ENCODE data around the gene SF3B3. TPM values are rescaled to one million over a fixed set of nuclear protein-coding genes. Genes with fewer than 3 reads are reported as not detected.
A peak's percentile ranks its signal among the peaks of the same experiment; 100 is the strongest.
"Not testable (repeated sequence)": the region's sequence is repeated elsewhere in the genome, so short reads cannot be mapped to it uniquely, and the experiment has no call there.

SF3B3 gene
- polyA plus RNA-seq, 10 donors, result 174 to 266 (median 220) TPM

DNA sequence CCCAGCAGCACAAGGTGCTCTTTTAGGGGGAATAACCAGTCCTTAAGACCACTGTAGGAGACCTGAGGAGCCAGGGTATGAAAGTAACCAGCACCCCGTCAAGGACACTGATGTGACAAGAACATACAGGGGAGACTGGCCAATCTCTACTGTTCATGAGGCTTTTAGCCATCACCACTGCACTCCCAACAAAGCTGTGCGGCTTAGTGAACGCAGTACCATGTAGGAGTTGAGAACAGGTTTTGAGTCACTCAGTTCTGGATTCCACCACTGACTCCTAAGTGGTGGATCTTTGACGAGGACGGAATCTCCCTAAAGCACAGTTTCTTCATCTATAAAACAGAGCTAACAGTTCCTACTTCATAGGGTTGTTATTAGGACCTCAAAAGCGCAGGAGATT lies 27.1 kb upstream of the SF3B3 start:
- no peak for DNase-seq

DNA sequence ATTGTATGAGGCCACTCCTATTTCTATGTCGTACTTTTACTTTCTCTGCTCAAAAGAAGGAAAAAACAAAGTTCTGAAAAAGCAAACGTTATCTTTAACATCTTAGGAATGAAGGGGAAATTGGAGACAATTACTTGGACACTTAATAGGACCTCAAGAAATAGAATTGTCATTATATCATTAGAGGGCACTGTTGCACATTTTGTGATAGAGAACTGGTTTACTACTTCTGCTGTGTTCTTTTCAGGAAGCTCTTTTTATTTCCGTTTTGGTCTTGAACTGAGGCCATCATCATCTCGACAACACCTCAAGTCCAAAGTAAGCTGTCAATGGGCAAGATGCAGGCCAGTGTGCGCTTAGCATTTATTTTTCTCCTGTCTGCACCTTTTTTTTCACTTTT lies 14.9 kb upstream of the SF3B3 start:
- DNase-seq, result no peak

DNA sequence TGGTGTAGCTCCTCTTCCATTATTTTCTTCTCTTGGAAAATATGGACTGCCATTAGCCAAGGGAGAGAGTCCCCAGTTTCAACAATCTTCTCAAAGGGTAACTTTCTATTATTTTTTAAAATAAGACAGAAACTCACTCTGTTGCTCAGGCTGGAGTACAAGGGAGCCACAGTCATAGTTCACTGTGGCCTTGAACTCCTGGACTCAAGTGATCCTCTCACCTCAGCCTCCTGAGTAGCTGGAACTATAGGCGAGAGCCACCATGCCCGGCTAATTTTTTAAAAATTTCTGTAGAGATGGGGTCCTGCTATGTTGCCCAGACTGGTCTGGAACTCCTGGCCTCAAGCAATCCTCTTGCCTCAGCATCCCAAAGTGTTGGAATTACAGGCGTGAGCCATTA lies 13.4 kb upstream of the SF3B3 start:
- no peak for DNase-seq

DNA sequence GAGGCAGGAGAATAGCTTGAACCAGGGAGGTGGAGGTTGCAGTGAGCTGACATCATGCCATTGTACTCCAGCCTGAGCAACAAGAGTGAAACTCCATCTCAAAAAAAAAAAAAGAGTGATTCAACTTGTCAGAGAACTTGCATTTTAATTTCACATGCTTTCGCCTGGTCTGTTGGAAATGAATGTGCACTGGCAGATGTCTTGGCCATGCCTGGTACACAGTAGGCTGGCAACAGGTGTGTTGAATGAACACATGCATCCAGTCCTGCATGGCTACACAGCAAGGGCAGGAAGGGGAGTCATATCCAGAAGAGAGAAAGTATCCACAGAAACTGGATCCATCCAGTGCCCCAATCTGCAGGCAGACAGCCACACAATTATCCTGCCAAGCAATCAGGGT lies 11.8 kb upstream of the SF3B3 start:
- no peak for DNase-seq

DNA sequence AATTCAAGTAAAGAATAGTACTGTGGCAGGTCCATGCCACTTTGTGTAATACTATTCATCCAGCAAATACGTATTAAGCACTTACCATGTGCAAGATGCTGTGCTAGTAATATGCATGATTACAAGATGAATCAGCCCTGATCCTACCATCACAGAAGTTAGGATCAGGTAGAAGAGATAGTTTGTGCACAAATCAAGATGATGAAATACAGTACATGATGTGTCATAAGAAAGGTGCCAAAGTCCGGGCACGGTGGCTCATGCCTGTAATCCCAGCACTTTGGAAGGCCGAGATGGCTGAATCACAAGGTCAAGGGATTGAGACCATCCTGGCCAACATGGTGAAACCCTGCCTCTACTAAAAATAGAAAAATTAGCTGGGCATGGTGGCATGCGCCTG lies 11.2 kb upstream of the SF3B3 start:
- DNase-seq, result no peak

DNA sequence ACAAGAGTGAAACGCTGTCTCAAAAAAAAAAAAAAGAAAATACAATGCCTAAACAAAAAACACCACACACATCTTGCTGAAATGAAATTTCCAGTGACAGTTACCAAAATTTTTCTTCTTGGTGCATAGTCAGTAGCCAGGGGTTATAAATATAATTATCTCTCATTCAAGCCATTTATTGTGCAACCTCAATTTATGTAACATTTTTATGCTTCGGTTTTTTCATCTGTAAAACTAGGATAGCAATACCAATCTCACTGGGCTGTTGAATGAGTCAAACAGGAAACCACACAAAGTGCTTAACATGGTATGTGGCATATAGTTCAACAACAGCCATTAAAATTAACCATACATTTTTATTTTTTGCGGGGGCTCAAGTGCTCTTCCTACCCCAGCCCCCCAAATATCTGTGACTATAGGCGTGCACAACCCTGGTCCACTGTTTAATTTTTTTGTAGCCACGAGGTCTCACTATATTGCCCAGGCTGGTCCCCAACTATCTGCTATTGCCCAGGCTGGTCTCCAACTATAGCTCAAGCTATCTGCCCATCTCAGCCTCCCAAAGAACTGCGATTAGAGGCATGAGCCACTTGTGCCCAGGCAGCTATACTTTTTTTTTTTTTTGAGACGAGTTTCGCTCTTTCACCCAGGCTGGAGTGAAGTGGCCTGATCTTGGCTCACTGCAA lies 2.9 kb upstream of the SF3B3 start:
- DNase-seq, result peak in 1 of 3 donors; percentile 33

DNA sequence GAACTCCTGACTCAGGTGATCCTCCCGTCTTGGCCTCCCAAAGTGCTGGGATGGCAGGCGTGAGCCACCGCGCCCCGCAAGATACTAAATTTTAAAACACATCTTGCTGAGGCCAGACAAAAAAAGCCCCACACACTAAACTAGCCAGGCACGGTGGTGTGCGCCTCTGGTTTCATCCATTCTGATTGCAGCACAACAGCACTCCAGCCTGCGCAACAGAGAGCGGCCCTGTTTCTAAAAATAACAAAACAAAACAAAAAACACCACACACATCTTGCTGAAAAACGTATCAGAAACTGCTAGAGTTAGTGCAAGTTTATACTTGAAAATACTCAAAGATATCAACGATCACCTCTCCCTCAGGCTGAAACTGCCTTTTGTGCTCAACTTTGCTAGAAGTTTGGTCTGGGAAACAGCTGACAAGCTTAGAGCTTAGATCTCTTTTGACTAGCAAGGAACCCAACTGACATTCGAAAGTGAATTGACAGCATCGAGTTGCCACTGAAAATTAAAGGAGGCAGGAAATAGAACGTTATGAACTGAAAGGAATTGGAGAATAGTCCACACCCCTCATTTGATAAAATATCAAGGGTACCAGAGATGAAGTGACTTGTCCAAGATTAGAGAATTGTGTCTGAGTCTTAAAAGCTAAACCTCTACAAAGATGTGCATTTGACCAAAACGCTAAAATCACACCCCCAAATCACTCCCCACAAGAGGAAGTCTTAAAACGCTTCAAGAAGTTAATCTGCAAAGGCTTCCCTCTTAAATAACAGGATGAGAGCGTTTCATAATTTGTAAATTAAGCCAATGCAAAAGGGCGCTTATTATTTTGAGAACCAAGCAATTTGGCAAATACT lies 1.2 kb upstream of the SF3B3 start:
- DNase-seq, result no peak

DNA sequence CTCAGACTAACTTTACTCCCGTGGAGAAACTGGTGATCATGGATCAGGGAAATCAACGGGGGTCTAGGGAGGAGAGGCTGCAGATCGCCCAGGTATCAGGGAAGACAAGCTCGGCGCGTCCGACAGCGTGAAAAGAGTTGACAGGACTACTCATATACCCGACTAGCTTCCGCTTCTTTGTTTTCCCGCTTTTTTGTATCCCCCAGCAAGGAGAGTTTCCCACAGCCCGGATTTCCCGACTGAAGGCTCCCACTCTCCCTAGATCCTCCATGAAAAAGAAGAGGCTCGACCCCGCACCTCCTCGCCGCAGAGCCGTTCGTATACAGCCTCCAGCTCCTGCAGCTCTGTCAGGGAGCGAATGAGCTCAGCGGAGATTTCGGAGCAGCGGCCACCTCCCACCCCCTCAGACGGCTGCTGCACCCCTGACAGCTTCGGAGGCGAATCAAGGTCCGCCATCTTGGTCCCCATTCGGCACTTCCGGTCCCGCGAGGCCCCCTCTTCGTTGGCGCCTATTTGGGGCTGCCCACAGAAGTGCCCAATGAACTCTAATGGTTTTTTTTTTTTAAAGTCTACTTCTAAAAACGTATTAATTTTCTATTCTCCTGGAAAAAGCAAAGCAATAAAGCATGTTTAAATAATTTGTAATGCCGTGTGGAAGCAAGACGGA lies 407 bp upstream of the SF3B3 start, which contains the start of gene COG4:
COG4 (minus strand) TSS at position 479 of the 667 bp plus-strand sequence; CDS start at position 468, 11 bp downstream.
- DNase-seq, result peak; percentile 85 to 95 (median 91)

DNA sequence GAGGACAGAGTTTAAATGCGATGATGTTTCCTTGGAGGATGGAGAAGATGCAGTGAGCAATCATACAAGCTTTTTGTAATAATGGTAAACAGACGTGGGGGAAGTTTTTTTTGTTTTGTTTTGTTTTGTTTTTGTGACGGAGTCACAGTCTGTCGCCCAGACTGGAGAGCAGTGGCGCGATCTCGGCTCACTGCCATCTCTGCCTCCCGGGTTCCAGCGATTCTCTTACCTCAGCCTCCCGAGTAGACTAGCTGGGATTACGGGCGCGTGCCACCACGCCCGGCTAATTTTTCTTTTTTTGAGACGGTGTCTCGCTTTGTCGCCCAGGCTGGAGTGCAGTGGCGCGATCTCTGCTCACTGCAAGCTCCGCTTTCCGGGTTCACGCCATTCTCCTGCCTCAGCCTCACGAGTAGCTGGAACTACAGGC lies 796 bp downstream of the SF3B3 start:
- DNase-seq, result not testable (repeated sequence)

DNA sequence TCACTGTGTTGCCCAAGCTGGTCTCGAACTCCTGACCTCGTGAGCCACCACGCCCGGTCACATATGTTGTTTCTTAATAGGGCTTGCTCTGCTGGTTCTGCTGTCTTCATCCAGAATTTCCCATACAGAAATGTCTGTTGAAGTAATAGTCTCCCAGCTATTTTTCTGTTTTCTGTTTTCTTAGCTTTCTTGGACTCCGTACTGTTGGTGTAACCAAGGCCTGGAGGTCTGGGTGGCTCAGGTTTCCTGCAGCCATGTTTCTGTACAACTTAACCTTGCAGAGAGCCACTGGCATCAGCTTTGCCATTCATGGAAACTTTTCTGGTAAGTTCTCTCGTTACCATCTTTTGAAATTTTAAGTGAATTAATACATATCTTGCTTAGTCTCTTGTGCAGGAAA lies 2.8 kb downstream of the SF3B3 start:
- no peak for DNase-seq

DNA sequence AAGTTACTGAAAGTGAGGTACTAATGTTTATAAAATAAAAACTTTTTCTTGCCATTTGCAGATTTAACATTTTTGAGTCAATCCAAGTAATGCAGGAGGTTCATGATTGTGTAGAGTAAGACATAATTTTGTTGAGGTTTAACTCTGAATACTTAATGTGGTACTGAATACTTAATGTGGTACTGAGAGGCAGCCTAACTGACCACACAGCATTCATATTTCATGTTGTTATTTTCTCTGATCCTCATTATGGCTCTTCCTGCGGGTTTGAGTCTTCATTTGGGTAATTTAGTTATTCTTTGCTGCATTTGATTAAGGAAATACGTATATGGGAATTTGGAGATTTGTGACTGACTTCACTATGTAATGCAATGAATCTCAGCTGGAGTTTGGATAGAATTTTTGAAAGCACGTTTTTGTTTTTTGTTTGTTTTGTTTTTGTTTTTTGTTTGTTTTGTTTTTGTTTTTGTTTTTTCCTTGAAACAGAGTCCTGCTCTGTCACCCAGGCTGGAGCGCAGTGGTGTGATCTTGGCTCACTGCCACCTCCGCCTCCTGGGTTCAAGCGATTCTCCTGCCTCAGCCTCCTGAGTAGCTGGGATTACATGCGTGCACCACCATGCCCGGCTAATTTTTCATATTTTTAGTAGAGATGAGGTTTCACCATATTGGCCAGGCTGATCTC lies 3.8 kb downstream of the SF3B3 start:
- no peak for DNase-seq

DNA sequence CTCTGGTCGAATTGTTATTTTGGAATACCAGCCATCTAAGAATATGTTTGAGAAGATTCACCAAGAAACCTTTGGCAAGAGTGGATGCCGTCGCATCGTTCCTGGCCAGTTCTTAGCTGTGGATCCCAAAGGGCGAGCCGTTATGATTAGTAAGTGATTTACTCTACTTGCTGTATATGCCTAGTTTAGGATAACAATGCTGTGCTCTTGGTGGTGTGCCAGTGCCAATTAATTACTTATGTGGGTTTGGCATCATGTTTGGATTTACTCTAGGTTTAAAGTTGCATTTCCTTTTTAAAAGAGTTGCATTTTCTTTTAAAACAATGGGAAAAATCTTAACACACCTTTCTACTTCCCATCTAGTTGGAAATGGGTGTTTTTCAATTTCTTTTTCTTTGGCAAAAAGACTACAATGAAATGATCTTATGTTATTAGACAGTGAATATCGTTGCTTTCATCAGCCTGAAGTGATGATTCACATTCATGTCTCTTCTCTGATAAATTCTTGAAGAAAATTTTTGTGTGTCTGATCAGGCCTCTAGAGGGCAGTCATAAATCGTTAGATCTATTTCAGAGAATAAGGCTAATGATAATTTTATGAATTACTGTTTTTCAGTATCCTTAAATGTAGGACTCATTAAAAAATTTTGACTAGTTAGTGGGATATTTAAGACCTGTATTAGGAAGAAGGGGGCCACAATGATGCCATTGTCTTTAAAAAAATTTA lies 5.6 kb downstream of the SF3B3 start:
- DNase-seq, result peak; percentile 26 to 44 (median 36)

DNA sequence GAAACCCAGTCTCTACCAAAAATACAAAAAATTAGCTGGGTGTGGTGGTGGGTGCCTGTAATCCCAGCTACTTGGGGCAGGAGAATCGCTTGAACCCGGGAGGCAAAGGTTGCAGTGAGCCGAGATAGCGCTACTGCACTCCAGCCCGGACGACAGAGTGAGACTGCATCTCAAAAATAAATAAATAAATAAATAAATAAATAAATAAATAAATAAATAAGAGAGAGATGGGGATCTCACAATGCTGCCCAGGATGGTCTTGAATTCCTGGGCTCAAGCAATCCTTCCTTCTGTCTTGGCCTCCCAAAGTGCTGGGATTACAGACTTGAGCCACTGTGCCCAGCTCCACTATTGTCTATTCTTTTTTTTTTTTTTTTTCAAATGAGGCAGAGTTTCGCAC lies 6.3 kb downstream of the SF3B3 start:
- DNase-seq, result not testable (repeated sequence)

DNA sequence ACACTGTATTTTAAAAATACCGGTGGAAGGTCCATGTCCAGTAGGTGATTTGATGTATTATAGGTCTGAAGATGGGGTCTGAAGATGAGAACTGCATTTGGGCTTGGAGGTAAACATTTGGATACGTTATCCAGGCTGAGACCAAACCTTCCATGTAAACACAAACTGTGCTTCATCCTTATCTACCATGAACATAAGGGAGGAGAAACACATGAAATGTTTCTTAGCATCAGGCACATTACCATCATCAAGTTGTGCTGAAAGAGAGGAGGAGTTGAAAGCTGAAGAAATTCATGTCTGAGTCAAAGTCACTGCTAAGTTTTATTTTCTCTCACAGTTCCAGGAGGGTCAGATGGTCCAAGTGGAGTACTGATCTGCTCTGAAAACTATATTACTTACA lies 11.4 kb downstream of the SF3B3 start:
- no peak for DNase-seq

DNA sequence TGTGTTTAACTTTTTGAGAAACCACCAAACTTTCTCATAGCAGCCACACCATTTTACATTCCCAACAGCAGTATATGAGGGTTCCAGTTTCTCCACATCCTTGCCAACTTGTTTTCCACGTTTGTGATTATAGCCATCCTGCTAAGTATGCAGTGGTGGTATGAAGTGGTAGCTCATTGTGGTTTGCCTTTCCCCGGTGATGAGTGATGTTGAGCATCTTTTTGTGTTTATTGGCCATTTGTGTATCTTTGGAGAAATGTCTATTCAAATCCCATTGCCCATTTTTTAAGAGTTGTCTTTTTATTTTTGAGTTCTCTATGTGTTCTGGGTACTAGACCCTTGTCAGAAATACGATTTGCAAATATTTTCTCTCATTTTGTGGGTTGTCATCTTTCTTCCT lies 17.4 kb downstream of the SF3B3 start:
- DNase-seq, result no peak

DNA sequence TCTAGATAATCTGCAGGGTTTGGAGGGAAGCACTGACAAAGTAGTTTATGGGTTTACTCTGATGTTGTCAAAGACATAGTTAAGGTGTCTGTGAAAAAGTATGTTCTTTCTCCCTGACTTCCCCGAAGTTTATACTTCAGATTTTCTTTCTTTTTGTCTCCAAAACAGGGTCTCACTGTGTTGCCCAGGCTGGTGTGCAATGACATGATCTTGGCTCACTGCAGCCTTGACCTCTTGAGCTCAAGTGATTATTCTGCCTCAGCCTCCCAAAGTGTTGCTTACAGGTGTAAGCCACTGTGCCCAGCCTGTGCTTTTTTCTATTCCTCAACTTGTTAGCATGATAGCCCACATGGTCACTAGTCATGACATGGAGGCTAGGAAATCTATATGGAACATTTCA lies 20.9 kb downstream of the SF3B3 start:
- DNase-seq, result no peak

DNA sequence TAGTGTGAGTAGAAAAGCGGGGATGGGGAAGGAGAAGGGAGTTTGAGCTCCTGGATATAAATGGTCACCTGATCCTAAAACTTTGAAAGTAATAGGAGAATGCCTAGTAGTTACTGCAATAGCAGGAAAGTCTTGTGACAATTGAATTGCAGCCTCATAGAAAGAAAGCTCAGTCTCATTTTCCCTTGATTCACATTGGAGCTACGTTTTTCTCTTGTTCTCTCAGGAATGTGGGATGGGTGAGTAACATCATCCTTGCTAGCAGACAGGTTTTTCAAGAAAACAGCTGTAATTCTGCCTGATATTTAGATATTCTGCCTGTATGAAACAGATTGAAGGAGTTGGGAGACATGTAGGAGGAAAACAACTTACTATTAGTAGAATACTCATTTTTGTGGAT lies 25.3 kb downstream of the SF3B3 start:
- no peak for DNase-seq

DNA sequence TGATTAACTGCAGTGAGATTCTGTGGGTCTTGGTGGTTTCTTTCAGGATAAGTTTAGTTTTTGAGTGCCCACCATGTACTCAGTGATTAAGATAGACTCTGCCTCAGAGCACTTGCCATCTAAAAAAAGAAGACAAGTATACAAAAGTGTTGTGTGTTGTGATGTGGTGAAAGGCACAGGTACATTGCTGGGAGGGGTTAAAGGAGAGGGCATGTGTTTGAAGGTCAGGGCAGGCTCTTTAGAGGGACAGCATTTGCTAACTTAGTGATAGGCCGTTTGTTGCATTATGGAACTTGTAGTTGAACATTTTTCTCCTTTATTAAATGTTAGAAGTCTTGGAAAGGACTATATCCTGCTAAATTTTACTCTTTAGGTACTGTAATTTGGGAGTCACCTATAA lies 26.5 kb downstream of the SF3B3 start:
- no peak for DNase-seq

DNA sequence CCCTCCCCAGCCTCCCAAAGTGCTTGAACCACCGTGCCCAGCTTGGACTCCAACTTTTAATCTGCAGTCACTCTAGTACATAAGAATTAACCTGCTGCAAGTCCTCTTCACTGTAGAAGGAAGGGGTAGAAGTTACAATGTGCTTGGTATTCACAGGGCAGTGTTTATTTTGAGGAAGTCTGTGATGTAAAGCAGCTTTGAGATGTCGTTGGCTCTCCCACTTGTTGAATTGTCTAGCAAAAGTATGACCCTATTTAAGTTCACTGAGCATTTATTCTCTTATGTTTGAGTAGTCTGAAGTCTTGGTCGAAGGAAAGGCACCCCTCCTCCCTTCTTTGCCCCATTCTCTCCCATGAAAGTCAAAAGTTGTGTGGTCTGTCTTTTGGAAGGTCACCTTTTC lies 28.2 kb downstream of the SF3B3 start:
- DNase-seq, result no peak

DNA sequence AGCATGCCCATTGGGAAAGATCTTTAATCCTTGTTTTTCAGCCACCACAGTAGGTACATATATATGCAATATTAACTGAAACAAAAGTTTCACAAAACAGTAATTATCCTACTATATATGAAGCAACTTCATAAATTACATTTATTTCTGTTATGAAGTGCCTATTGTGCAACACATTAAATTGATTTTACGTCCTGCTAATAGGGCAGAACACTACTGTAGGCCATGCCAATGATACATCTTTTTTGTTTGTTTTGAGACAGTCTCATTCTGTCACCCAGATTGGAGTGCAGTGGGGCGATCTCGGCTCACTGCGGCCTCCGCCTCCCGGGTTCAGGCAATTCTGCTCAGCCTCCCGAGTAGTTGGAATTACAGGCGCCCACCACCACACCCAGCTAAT lies 29.1 kb downstream of the SF3B3 start:
- DNase-seq, result no peak

DNA sequence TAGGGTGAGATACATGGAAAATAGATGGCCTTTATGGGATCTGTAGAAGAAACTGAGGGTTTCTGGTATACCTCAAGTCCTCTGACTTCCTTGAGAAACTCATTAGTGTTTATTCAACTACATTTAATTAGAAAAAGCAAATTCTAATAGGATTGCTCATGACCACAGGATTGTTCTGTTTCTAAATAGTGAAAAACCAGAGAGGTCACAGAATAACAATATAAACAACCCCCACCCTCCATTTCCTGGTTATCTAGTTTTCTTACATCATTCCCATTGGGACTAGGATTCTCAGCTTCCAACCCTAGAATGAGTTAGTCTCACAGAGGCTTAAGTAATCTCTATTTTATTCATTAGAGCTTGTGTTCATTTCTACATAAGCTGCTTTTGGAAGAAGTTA lies 30.0 kb downstream of the SF3B3 start:
- DNase-seq, result peak in 2 of 3 donors; percentile 16 to 42
